IPS-NIHi7 (cell line): ENCODE data around the gene GPR82.
"Not testable (repeated sequence)": the region's sequence is repeated elsewhere in the genome, so short reads cannot be mapped to it uniquely, and the experiment has no call there.

ENCODE experiments used
- DNase-seq: peaks from one replicate; pipeline ENCODE4 v3.0.0; 2012; ENCODE audit warnings: mixed read lengths; ENCODE audit errors: extremely low spot score

Gene GPR82

DNA sequence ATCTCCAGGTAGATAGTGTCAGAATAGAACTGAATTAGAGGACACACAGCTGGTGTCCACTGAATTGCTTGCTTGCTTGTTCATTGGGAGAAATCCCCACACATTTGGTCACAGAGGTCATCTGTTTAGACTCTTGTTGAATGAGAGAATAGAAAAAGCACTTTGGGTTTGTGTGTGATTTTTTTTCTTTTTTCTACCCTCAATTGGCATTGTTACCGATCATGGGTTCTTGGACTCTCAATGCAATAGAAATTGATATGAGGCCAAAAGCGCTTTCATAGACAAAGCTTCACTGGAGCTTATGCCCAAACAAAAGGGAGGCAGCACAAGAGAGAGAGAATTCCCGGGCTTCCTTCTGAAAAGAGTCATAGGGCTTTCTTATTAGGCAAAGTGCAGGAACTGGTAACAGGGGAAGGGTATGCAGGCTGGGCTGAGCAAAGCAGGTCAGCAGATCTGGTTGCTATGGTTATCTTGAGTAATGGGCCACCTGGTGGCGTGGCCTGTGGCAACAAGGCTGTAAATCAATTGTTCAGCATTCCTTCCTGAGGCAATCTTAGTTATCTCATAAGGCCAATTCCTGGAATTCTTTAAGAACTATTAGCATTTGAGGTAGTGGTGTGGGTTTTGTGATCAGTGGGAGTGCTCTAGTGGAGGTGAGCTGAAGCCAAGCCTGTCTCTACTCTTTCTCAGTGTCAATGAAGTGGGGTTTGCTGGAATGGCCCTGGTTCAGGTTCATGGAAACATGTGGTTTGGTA is 5.3 kb upstream of the GPR82 start:
- peak; percentile 82 for DNase-seq

DNA sequence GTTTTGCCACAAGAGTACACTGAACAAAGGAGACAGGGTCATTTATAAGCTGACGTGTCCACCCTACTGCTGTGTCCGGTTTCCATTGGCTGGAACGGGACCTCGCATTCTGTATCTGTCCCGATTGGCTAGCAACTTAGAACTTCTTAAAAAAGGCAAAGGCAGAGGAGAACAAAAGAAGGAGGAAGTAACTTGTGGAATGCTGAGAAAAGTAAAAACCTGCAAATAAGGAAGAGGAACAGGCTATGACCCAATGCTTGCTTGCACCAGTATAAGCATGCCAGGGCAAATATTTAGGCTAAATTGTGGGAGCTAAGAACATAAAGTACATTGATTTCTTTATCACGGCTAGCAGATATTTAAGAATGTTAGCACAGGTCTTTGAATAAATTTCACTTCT is 4.4 kb upstream of the GPR82 start:
- not testable (repeated sequence) for DNase-seq

DNA sequence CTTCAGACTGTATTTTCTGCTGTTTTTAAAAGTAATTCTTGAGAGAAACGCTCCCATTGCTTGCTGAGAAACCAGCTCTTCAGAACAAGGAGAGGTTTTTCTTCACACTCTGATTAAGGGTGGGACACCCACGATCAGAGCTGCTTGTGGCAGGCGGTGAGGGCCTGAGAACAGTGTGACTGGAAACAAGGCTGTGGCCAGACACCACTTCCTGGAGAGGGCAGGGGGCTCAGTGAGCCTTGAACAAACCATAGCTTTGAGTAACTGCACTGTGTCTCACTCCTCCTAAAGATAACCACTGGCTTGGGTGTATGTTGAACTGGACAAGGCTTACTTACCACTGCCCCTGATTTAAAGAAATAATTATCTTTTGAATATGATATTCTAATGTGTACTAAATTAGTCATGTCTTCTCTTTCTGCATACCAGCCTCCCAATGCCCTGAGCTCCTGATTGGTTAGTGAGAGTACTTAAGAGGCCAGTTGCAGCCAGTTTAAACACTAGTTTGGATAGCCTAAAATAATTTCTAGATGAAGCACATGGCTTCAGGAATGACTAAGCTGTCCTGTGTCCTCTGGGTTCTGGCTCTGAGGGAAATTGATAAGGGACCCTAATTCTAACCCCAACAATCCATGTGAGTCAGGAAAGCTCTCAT is 3.7 kb upstream of the GPR82 start:
- no peak for DNase-seq

DNA sequence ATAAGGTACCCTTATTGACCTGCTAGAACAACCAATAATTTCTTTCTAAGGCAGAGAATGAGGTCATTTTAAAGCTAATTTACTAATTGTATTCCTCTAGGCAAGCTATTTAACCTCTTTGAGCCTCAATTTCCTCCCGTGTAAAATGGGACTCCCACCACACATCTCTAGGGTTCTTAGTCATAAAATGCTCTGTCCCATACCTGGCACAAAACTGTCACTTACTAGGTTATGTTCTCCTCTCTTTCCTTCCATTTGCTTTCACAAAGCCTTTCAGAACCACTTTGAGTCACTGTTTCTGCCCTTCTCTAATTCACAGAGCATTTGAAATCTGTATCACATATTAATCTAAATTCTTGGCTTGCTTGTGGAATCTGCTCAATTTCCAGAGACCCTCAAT is 2.4 kb upstream of the GPR82 start:
- no peak for DNase-seq

DNA sequence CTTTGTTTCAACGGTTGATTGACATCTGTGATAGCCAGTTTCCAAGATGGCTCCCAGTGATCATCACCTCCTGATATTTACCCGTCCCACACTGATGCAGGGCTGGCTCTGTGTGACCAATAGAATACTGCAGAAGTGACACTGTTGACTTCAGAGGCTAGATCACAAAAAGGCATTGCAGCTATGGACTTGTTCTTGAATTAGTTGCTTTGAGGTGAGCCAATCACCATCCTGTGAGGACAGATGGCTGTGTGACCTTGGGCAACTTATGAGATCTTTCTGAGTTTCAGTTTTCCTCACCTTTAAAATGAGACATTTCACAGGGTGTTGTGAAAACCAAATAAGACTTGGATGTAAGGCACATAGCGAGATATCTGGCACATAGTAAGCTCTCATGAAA is 1.8 kb upstream of the GPR82 start:
- no peak for DNase-seq

DNA sequence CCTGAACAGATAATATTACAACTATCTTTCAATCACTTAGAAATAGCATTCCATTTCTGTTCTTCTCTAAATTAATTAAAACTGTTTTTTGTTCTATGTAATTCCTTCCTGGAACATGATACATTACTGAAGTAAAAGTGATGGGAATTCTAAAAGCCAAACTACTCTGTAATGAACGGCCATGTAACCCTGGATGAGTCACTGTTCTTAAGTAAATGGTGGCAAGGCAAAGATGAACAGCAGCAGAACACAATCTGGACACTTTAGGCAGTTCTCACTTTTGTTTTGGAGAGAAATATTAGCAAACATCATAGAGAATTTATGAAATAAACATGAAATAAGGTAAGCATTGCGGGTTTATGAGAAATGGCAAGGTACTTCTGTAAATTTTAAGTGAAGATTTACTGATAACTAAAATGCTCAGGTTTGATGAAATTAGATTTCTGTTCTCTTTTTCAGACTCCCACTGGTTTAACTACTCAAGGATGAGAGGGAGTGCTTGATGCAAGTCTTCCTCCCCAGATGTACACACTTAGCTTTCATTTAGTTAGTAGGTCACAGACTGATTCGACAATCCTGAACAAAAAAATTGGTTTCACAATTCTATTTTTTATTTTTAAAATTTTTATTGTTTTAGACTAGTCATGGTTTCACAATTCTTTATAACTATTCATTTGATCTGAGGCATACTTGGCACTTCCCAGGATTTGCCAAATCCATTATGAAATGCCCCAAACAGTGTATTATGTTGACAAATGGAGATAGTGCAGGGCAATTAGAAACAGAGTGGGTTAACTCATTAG is 964 bp upstream of the GPR82 start:
- DNase-seq = no peak

DNA sequence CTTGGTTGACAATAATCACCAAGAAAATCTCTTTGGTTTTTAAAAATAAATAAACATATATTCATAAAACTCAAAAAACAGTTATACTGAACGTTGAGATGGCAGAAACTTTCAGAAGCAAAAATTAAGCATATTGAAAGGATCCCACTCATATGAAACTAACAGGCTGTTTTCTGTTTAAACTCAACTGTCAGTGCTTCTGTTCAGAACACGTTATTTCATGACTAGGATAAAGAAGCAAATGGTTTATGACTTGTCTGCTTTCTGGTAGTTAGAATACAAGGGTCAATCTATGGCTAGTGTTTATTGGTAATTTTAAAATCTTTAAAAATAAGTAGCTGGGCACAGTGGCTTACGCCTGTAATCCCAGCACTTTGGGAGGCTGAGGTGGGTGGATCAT is 4.1 kb downstream of the GPR82 start:
- no peak for DNase-seq

DNA sequence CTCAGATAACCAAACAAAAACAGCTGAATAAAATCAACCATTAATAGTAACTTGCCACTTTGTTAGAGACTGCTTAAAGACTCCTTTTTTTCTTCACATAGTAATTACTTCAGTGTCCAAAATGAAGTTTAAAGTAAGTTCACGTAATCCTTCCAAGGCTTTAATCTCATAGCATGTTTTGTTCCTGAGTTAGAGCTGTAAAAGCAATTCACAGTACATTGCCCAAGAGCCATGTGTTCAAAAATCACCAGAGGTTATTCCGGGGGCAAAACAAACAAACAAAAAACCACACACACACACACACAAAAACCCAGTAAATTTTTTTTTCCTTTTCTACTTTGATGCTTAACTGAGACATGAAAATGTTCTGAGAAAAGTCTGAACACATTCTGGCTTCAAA is 6.1 kb downstream of the GPR82 start:
- DNase-seq = no peak

DNA sequence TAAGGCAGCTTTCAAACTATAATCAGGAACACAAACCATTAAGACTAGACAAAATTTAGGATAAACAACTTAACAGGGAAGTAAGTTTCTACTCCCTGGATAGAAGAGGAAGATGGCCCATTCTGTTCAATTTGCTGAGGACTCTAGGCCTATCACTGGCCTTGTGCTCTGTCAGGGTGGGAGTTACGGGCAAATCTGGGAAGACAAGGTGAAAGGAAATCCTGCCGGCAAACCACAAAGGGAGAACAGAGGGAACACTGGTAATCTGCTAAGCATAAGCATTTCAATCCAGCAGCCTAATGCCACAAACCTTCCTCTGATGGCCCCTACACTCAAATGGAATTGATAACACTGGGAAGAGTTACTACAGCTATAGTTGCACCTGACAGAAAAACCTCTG is 8.3 kb downstream of the GPR82 start:
- DNase-seq = peak; percentile 22

DNA sequence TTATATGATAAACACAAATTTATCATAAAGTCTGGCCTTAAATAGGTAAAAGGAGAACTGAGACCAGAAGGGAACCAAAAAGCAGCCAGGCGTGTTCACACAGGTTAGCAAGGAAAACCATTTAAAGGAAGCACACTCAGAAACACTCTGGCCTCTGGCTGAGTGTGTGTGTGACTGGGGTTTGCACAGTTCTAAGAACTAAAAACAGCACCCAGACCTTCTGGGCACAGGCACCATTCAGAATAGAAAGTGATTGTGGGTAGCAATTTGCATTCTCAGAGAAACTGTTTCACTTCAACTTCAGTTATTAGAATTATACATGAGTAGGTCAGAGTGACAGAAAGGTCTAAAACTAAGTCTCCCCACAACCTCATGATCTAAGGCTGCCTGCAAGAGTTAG is 10.0 kb downstream of the GPR82 start:
- no peak for DNase-seq

DNA sequence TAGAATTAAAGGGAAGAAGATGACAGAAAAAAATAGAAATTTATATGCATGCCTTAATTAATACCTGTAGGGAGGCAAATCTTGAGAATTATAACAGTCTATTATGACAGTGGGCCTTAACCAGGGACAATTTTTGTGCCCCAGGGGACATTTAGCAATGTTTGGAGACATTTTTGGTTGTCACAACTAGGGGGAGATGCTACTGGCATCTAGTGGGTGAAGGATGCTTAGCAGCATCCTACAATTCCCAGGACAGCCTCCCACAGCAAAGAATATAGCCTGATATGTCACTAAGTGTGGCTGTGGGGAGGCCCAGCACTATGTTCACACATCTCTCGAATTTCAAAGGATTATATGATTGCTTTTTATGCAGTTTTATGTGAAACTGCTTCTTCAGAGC is 10.5 kb downstream of the GPR82 start:
- DNase-seq = peak; percentile 27

DNA sequence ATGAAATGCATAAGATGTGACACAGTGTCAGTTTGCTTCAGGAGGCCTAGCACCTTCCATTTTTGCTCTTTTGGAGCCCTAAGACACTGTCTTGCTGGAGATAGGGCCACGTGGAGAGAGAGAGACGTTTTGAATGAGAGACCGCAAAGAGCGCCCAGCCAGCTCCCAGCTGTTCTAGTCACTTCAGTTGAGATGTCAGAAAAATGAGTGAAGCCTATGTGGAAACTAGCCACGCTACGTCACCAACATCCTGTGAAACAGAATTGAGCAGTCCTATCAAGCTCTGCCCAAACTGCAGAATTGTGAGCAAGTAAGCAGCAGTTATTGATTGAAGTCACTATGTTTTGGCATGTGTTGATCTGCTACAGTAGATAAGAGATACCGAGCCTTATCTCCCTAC is 13.1 kb downstream of the GPR82 start:
- DNase-seq = no peak

DNA sequence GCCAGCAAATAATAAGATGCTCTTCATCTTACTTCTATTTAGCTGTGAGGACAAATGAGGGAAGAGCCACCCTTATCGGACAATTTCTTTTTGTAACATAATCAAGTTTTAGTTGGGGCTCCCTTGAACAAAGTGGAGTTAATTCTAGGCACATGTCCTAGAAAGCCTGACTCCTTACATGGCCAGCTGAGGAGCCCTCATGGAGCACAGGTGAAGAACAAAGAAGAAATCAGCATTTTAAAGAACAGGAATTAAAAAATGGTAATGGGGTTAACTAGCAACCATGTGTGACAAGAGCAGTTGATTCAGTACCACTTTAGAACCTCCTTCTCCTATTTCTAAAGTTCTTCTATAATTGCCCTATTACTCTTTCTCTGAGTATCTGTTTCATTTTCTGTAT is 15.9 kb downstream of the GPR82 start:
- no peak for DNase-seq

DNA sequence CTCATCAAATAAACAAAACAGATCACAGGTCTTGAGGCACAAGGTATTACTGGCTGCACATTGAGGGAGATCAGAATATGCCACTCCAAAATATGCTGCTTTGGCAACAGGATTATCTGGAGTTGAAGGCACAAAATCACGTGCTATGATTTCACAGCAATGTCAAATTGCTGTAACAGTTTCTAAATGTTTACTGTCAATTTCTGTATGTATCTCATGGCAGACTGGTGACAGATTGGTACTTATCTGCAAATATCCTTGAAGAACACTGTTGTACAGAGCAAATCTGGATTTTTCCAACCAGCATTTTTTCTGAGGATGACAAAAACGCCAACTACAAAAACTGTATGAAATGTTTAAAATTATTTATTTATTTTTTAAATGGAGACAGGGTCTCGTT is 26.7 kb downstream of the GPR82 start:
- no peak for DNase-seq

DNA sequence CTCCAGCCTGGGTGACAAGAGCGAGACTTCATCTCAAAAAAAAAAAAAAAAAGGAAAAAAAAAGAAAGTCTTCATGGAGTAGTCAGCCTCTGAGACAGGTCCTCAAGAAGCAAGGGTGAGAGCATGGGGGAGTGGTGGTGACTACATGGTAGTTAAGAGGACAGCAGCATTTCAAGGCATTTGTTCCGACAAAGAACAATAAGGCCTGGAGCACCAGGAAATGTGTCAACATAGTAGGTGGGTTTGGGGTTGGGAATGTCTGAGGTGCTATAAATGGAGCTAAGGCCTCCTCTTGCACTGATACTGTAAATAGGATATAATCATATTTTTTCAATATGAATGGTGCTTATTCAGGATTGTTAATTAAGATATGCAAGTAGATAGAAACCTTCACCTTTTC is 34.4 kb downstream of the GPR82 start:
- DNase-seq = no peak

DNA sequence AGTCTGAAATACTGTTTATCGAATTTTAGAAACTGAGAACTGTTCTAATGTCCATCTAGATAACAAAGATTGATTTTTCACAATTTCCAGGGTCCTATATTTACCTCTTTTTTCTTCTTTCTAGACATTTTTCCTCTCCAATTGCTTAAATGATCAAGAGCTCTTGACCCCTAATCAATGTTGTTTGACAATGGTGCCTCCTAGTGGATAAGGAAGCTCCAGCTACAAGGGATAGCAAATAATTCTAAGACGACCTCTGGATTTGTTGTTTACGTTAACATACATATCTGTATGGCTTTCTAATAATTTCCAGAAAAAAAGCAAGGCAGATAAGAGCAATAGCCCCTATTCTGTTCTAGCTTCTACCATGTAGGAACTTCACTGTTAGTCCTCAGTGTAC is 35.8 kb downstream of the GPR82 start:
- DNase-seq = peak; percentile 46

DNA sequence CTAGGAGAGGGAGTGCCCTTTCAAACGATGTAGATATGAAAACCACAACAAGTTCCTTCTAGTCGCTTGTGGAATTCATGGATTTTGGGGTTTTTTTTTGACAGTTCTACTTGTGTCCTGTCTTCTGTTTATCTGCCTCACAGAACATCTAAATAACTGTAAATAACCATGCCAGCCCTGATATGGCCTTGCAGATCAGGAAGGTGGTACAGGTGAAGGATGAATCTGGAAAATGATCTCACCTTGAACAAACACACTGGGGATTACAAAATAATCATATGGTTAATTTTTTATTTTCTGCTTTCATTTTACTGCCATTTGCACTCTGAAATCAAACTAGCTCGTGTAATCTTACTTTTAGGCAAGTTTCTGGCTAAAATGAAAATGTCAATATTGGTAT is 37.2 kb downstream of the GPR82 start:
- DNase-seq = no peak

DNA sequence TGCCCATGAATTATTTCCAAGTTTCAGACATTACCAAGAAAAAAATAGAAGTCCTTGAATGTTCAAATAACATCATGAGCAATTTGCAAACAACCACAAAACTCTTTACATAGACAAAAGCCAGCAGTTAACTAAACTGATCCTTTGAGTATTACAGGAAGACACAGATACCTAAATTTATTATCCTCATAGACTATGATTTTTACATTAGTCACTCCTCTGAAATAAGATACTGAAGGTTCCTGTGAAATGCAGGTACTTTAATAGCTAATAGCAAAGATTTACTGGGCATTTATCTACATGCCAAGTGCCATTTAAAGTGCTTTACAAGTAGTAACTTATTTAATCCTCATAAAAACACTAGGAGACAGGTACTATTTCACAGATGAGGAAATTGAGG is 37.7 kb downstream of the GPR82 start:
- no peak for DNase-seq

DNA sequence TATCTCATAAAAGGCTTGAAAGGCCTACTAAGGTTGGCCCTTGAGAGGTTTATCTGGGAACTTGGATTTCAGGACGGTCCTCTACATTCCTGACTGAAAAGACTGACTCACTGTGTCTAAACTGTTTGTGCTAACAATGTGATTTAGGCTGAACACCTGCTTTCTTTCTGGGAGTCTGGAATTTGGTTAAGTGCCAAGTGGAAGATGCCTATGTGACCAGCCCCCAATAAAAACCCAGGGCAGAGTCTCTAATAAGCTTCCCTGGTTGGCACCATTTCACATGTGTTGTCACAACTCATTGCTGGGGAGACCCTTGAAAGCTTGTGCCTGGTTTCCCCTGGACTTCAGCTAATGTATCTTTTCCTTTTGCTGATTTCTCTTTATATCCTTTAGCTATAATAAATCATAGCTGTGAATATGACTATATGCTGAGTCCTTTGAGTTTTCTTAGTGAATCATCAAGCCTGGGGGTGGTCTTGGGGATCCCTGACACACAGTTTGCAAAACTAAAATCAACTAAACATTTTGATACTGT is 55.1 kb downstream of the GPR82 start:
- DNase-seq = no peak
